HepG2 (cell line): ENCODE results near the gene TUBB2B. TPM values are rescaled to one million over a fixed set of nuclear protein-coding genes. Genes with fewer than 3 reads are reported as not detected.
"Not testable (repeated sequence)": the region's sequence is repeated elsewhere in the genome, so short reads cannot be mapped to it uniquely, and the experiment has no call there.

Experiments used
- ATAC-seq: fragments of 200-7000 bp; cut with Tn5 transposase; 3 replicates; pipeline ENCODE4 v1.9.1; 2020; ENCODE audit warnings: mild to moderate bottlenecking, moderate library complexity
- BruUV-seq: library from RNA; stranded (reverse); fragments of 400-500 nt; replicated peaks from 2 replicates; lab custom pipeline; 2021; lab: Mats Ljungman, UMichigan
- CTCF ChIA-PET: fragments of 300-600 bp; formaldehyde crosslinking; extraction: SDS; loops from one replicate; lab custom pipeline; 2021; ENCODE audit warnings: low total read pairs, inconsistent platforms, low intra/inter-chr PET ratio; lab: Yijun Ruan, JAX
- POLR2A ChIA-PET: fragments of 350-600 bp; sonication (Branson Sonifier 250); formaldehyde crosslinking; loops from one replicate; lab custom pipeline; 2020; ENCODE audit warnings: antibody characterized with exemption, inconsistent platforms; lab: Yijun Ruan, JAX
- DNase-seq: peaks from one replicate; pipeline ENCODE4 v3.0.0-alpha.2; 2015; ENCODE audit warnings: low spot score
- FAIRE-seq: peaks from 3 replicates; lab custom pipeline; 2011; peaks lifted over from hg19 to GRCh38; lab: Jason Lieb, UNC
- H2AFZ ChIP-seq: one replicate; pipeline ENCODE4 v1.6.1; 2011; ENCODE audit warnings: low read length, inconsistent platforms
- H3K27ac ChIP-seq: fragments of 300-600 bp; 3 replicates; pipeline ENCODE4 v1.8.0; 2011; ENCODE audit warnings: mixed run types, mild to moderate bottlenecking, mixed read lengths, low read length, inconsistent platforms; ENCODE audit not compliant: insufficient read depth; ENCODE audit errors: extremely low read length
- H3K27me3 ChIP-seq, 2 experiments: fragments of 200-600 bp in 1 of 2; 2 replicates in 1 of 2; 3 replicates in 1 of 2; pipeline versions ENCODE4 v1.6.0 to v1.8.0; 2011; ENCODE audit warnings: low read length in 2 of 2, mild to moderate bottlenecking in 2 of 2, moderate library complexity in 2 of 2, inconsistent platforms in 1 of 2; ENCODE audit not compliant: insufficient read depth in 2 of 2, control insufficient read depth in 1 of 2
- H3K36me3 ChIP-seq, 2 experiments: fragments of 200-600 bp in 1 of 2; replicated peaks in 1 of 2; 2 replicates in 1 of 2; 3 replicates in 1 of 2; pipeline versions ENCODE4 v1.5.1 to v1.8.0; 2011; ENCODE audit warnings: low read length in 2 of 2, inconsistent platforms in 1 of 2; ENCODE audit not compliant: insufficient read depth in 2 of 2, control insufficient read depth in 1 of 2
- H3K4me1 ChIP-seq: 2 replicates; pipeline ENCODE4 v1.5.1; 2012; ENCODE audit warnings: low read length, inconsistent platforms; ENCODE audit not compliant: insufficient read depth
- H3K4me2 ChIP-seq: 2 replicates; pipeline ENCODE4 v1.6.0; 2011; ENCODE audit warnings: low read depth, low read length, inconsistent platforms
- H3K4me3 ChIP-seq, 3 experiments: fragments of 200-600 bp in 1 of 3; sonication (generic), shearing (Covaris generic) in 1 of 3; replicated peaks in 1 of 3; 2 replicates each; pipeline ENCODE4 v1.5.1; 2011 to 2016; ENCODE audit warnings: low read length in 3 of 3, inconsistent platforms in 2 of 3, low read depth in 2 of 3, mild to moderate bottlenecking in 2 of 3, control low read depth in 1 of 3, mixed read lengths in 1 of 3; ENCODE audit not compliant: insufficient read depth in 1 of 3
- H3K79me2 ChIP-seq: one replicate; pipeline ENCODE4 v1.6.1; 2011; ENCODE audit warnings: low read length, inconsistent platforms; ENCODE audit not compliant: insufficient read depth
- H3K9ac ChIP-seq: 2 replicates; pipeline ENCODE4 v1.6.0; 2011; ENCODE audit warnings: mild to moderate bottlenecking, low read depth, low read length, inconsistent platforms; ENCODE audit not compliant: insufficient read depth
- H3K9me3 ChIP-seq: 2 replicates; pipeline ENCODE4 v1.5.1; 2012; ENCODE audit warnings: mild to moderate bottlenecking, low read length
- H4K20me1 ChIP-seq: 2 replicates; pipeline ENCODE4 v1.6.0; 2011; ENCODE audit warnings: inconsistent platforms, mild to moderate bottlenecking, low read length, moderate library complexity; ENCODE audit not compliant: insufficient read depth
- AHR ChIP-seq: IDR thresholded peaks from 2 replicates; pipeline ENCODE4 v1.6.1; 2018; ENCODE audit warnings: missing genetic modification reagents, missing compliant biosample characterization
- DNMT1 ChIP-seq: sonication (generic); formaldehyde crosslinking; IDR thresholded peaks from 2 replicates; pipeline ENCODE4 v1.5.1; 2020; ENCODE audit warnings: mild to moderate bottlenecking, missing genetic modification reagents
- ISX ChIP-seq: sonication (generic); formaldehyde crosslinking; conservative IDR thresholded peaks from 2 replicates; pipeline ENCODE4 v1.5.0; 2020; ENCODE audit warnings: missing genetic modification reagents
- NFE2L2 ChIP-seq: fragments of 150-350 bp; IDR thresholded peaks from 2 replicates; pipeline ENCODE4 v1.6.1; 2014; ENCODE audit warnings: low read length
- NR2F6 ChIP-seq, 2 experiments: IDR thresholded peaks; 2 replicates each; pipeline ENCODE4 v1.6.1; 2016; ENCODE audit warnings: antibody characterized with exemption in 1 of 2, mild to moderate bottlenecking in 1 of 2
- TSC22D2 ChIP-seq: sonication (generic); formaldehyde crosslinking; IDR thresholded peaks from 2 replicates; pipeline ENCODE4 v1.5.1; 2020; ENCODE audit warnings: missing genetic modification reagents, mild to moderate bottlenecking, borderline replicate concordance
- USF2 ChIP-seq, 2 experiments: sonication (generic) in 1 of 2; formaldehyde crosslinking in 1 of 2; IDR thresholded peaks; 2 replicates each; pipeline versions ENCODE4 v1.5.1 to v1.6.1; 2011 to 2020; ENCODE audit warnings: borderline replicate concordance in 1 of 2, low read depth in 1 of 2, low read length in 1 of 2, mild to moderate bottlenecking in 1 of 2, missing genetic modification reagents in 1 of 2, moderate library complexity in 1 of 2
- ZFP37 ChIP-seq: sonication (generic); formaldehyde crosslinking; IDR thresholded peaks from 2 replicates; pipeline ENCODE4 v1.4.0; 2020; ENCODE audit warnings: missing genetic modification reagents, borderline replicate concordance
- WGBS: methylation state at CpG from one replicate; pipeline ENCODE4 v1.1.6; 2017; ENCODE audit warnings: low lambda C conversion rate; 5-methylcytosine and 5-hydroxymethylcytosine counted together
- in situ Hi-C: cut with HindIII; loops from 2 replicates; pipeline ENCODE4 v1.10.0; 2017; ENCODE audit warnings: low pct_unique_long_range_greater_than_20kb; ENCODE audit not compliant: extremely low pct_ligation_motif_present
- intact Hi-C: fragments of 100-400 bp; cut with micrococcal nuclease; formaldehyde crosslinking; loops from one replicate; pipeline ENCODE4 v1.10.0; 2022; ENCODE audit not compliant: unreplicated experiment
- polyA plus RNA-seq, 8 experiments: library from polyadenylated mRNA; depleted of rRNA in 3 of 8; stranded (reverse) in 7 of 8; unstranded in 1 of 8; fragments of >200 nt; fragmentation: Illumina TruSeq in 4 of 8; extraction: Trizol in 4 of 8; gene quantifications; 2 replicates each; pipeline versions ENCODE4 v1.2.1 to v1.2.3, GENCODE V29; 2011 to 2016; ENCODE audit warnings: low read depth in 4 of 8, missing spikeins in 1 of 8, mixed read lengths in 1 of 8; ENCODE audit not compliant: insufficient read depth in 1 of 8
- total RNA-seq, 5 experiments: library from RNA; depleted of rRNA; stranded (reverse); fragments of >200 nt; fragmentation: Illumina TruSeq; extraction: Trizol; gene quantifications; 2 replicates each; pipeline ENCODE4 v1.2.3, GENCODE V29; 2016; ENCODE audit warnings: low read depth in 1 of 5
- TF ChIP-seq, protein P1 (sequence below): sonication (generic); formaldehyde crosslinking; IDR thresholded peaks from 2 replicates; pipeline ENCODE4 v1.9.0; 2022; ENCODE audit warnings: missing genetic modification reagents, mild to moderate bottlenecking, borderline replicate concordance

TUBB2B gene
- total and polyA plus RNA-seq, 2 of the 13 experiments (the other 11 are each of a cell fraction or from before 2014, with no cell fraction given): 10.3 to 23.6 TPM

- no peak for TF ChIP-seq USF2 (IDR thresholded peaks at IDR 0.05; ENCODE audit: low read depth, low read length)
- no peak for TF ChIP-seq USF2 (CRISPR knock-in tag; IDR thresholded peaks at IDR 0.05; ENCODE audit: borderline replicate concordance)
- no peak for TF ChIP-seq ZFP37
- TF ChIP-seq NFE2L2: no peak
- no peak for TF ChIP-seq DNMT1 (CRISPR knock-in tag)
- no peak for TF ChIP-seq TSC22D2 (CRISPR knock-in tag)
- no peak for TF ChIP-seq NR2F6 (IDR thresholded peaks at IDR 0.05)
- no peak for TF ChIP-seq NR2F6 (CRISPR knock-in tag; IDR thresholded peaks at IDR 0.05)
- no peak for TF ChIP-seq AHR (CRISPR knock-in tag)
- TF ChIP-seq, protein P1, sequence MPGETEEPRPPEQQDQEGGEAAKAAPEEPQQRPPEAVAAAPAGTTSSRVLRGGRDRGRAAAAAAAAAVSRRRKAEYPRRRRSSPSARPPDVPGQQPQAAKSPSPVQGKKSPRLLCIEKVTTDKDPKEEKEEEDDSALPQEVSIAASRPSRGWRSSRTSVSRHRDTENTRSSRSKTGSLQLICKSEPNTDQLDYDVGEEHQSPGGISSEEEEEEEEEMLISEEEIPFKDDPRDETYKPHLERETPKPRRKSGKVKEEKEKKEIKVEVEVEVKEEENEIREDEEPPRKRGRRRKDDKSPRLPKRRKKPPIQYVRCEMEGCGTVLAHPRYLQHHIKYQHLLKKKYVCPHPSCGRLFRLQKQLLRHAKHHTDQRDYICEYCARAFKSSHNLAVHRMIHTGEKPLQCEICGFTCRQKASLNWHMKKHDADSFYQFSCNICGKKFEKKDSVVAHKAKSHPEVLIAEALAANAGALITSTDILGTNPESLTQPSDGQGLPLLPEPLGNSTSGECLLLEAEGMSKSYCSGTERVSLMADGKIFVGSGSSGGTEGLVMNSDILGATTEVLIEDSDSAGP (CRISPR knock-in tag): no peak
- TF ChIP-seq ISX: no peak
- Histone ChIP-seq H3K27me3 (peaks cover 0 to 14% of the 10 kb centered on the region in 2 experiments; a peak in 1 of 5 replicates), H3K9ac (no peak overlapping the region), H2AFZ (no peak overlapping the region), H3K27ac (no peak overlapping the region), H3K4me3 (no peak overlapping the region), H3K9me3 (no peaks in the 10 kb centered on the region), H4K20me1 (no peaks in the 10 kb centered on the region), H3K36me3 (no peaks in the 10 kb centered on the region), H3K4me2 (no peak overlapping the region), H3K4me1 (peaks cover 27% of the 10 kb centered on the region), H3K79me2 (peaks cover 3% of the 10 kb centered on the region)
- ChIA-PET POLR2A (no interaction called here), CTCF (no interaction called here)
- no peak for ATAC-seq
- intact Hi-C loops (loop anchor here (5.0 kb wide), 2 partner anchors 58 to 72 kb away; partner anchors contain the start of gene PSMG4), in situ Hi-C loops (no loop called here)
- no peak for DNase-seq
- FAIRE-seq: no peak
- no TSS peak for BruUV-seq
- 54% methylated on average over 5 of the region's 5 CpGs for WGBS
Measured at GRCh38 chr6:3199382-3199781, 28.1 kb downstream of the TUBB2B start.

DNA sequence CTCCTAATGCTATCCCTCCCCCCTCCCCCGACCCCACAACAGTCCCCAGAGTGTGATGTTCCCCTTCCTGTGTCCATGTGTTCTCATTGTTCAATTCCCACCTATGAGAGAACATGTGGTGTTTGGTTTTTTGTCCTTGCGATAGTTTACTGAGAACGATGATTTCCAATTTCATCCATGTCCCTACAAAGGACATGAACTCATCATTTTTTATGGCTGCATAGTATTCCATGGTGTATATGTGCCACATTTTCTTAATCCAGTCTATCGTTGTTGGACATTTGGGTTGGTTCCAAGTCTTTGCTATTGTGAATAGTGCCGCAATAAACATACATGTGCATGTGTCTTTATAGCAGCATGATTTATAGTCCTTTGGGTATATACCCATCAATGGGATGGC lies 29.7 kb downstream of the TUBB2B start:
- CTCF ChIA-PET, H3K4me2 ChIP-seq, H4K20me1 ChIP-seq, H2AFZ ChIP-seq, H3K27ac ChIP-seq, BruUV-seq, H3K9me3 ChIP-seq, POLR2A ChIA-PET, H3K79me2 ChIP-seq, H3K9ac ChIP-seq, H3K4me3 ChIP-seq, FAIRE-seq, ATAC-seq, in situ Hi-C loops, H3K36me3 ChIP-seq, DNase-seq: not testable (repeated sequence)
- 75% methylated on average over 5 of the region's 5 CpGs for WGBS
- H3K4me1 ChIP-seq: peaks cover 39% of the 10 kb centered on the region
- peaks cover 0 to 14% of the 10 kb centered on the region in 2 experiments; a peak in 1 of 5 replicates for H3K27me3 ChIP-seq
- intact Hi-C loops: loop anchor here (5.0 kb wide), 2 partner anchors 60 to 70 kb away; partner anchors contain the start of gene PSMG4
